Activated CD8-positive, alpha-beta memory T cell treated with anti-CD3 and anti-CD28 coated beads for 1 hour (primary cell): ENCODE measurements around the gene CCNL1.
"Not testable (repeated sequence)": the region's sequence is repeated elsewhere in the genome, so short reads cannot be mapped to it uniquely, and the experiment has no call there.

Experiments used
- DNase-seq, 2 donors: peaks; one replicate each; pipeline ENCODE4 v3.0.0-alpha.2; 2020; ENCODE audit warnings: low read depth in 1 of 2; ENCODE audit errors: extremely low read depth in 1 of 2

Gene CCNL1

GRCh38 chr3:157159762-157160657 is at the start of gene CCNL1:
CCNL1 (minus strand) TSS chr3:157160147; CDS start chr3:157160094, 53 bp downstream.
- DNase-seq = peak; percentile 87 to 94

- DNase-seq = no peak
These were observed 44.9 kb upstream of the CCNL1 start for GRCh38 chr3:157204880-157205279.

- DNase-seq = no peak
These were observed 44.5 kb upstream of the CCNL1 start for GRCh38 chr3:157204431-157204830.

GRCh38 chr3:157201648-157202278 is 41.8 kb upstream of the CCNL1 start:
- DNase-seq = no peak

GRCh38 chr3:157199841-157200240 is 39.9 kb upstream of the CCNL1 start:
- no peak for DNase-seq

- DNase-seq = no peak
These were observed 36.0 kb upstream of the CCNL1 start for GRCh38 chr3:157195965-157196364.

GRCh38 chr3:157191149-157191548 is 31.2 kb upstream of the CCNL1 start:
- DNase-seq = not testable (repeated sequence)

DNA sequence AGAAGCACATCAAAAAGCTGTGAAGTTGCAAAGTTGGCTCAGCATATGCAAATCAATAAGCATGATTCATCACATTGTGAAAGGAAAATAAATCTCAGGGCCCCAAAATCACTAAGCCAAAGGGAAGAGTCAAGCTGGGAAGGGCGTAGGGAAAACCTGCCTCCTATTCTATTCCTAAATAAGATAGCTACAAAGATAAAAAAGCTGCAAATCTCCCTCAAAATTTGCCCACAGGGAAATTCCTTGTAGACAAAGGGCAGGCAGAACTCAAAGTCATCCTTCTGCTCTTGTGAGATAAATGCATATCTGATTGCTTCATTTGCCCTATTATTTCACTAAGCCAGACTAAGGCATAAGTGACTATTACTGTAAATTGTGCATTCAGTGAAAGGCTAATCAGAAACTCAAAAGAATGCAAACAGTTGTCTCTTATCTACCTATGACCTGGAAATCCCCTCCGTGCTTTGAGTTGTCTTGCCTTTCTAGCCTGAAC is 30.5 kb upstream of the CCNL1 start:
- DNase-seq = no peak

GRCh38 chr3:157188391-157188790 is 28.4 kb upstream of the CCNL1 start:
- DNase-seq = no peak

DNA sequence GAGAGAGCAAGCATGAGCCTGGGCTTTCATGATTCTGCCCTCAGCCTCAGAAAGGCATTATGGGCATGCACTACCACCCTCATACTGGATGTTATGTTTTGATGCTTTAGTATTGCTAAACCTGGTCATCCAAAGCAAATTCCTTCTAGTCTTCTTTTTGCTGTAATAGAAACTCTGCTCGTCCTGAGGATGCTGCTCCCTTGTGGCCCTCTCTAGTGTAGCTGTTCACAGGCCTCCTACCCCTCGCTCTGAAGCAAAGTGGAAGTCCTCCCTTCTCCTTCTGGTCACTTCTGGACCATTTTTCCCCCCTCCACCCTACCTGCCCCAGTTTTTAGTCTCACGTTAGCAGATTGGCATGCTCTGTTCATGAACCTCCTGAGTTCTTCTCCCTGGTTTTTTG is 22.9 kb upstream of the CCNL1 start:
- DNase-seq = no peak

DNA sequence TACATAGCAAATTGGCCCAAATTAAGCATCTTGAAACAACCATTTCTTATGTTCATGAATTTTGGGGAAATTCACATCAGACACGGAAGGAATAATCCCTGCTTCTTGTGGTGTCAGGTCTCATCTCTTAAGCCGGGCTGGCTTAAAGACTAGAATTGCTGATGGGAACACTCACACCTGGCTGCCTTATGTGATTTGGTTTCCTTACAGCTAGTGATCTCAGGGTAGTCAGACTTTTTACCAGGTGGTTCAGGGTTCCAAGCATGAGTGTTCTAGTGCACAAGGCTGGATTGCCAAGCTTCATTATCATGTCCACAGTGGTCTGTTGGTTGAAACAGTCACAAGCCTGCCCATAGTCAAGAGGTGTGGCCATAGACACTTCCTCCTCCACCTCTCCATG is 20.3 kb upstream of the CCNL1 start:
- DNase-seq = no peak

DNA sequence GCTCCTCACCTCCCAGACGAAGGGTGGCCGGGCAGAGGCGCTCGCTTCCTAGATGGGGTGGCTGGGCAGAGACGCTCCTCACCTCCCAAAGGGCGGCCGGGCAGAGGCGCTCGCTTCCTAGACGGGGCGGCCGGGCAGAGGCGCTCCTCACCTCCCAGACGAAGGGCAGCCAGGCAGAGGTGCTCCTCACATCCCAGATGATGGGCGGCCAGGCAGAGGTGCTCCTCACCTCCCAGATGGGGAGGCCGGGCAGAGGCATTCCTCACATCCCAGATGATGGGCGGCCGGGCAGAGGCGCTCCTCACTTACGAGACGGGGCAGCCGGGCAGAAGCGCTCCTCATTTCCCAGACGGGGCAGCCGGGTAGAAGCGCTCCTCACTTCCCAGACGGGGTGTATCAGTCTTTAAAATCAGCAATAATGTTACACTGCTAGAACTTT is 19.4 kb upstream of the CCNL1 start:
- DNase-seq = no peak

GRCh38 chr3:157178503-157179364 is 18.8 kb upstream of the CCNL1 start:
- DNase-seq = not testable (repeated sequence)

DNA sequence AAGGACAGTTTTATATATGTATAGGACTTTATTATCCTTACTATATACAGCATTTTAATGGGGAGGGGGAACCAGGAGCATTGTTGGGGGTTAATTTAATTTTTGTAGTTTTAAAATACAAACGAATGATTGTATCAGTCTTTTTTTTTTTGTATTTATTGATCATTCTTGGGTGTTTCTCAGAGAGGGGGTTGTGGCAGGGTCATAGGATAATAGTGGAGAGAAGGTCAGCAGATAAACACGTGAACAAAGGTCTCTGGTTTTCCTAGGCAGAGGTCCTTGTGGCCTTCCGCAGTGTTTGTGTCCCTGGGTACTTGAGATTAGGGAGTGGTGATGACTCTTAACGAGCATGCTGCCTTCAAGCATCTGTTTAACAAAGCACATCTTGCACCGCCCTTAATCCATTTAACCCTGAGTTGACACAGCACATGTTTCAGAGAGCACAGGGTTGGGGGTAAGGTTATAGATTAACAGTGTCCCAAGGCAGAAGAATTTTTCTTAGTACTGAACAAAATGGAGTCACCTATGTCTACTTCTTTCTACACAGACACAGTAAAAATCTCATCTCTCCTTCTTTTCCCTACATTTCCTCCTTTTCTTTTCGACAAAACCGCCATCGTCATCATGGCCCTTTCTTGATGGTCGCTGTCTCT is 18.0 kb upstream of the CCNL1 start:
- not testable (repeated sequence) for DNase-seq

DNA sequence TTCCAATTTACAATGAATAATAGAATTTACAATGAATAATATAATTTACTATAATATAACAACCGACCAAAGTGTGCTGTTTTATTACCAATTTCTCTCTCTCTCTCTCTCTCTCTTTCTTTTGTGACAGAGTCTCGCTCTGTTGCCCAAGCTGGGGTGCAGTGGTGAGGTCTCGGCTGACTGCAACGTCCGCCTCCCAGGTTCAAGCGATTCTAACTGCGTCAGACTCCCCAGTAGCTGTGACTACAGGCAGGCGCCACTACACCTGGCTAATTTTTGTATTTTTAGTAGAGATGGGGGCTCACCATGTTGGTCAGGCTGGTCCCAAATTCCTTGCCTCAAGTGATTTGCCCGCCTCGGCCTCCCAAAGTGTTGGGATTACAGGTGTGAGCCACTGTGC is 17.0 kb upstream of the CCNL1 start:
- no peak for DNase-seq

DNA sequence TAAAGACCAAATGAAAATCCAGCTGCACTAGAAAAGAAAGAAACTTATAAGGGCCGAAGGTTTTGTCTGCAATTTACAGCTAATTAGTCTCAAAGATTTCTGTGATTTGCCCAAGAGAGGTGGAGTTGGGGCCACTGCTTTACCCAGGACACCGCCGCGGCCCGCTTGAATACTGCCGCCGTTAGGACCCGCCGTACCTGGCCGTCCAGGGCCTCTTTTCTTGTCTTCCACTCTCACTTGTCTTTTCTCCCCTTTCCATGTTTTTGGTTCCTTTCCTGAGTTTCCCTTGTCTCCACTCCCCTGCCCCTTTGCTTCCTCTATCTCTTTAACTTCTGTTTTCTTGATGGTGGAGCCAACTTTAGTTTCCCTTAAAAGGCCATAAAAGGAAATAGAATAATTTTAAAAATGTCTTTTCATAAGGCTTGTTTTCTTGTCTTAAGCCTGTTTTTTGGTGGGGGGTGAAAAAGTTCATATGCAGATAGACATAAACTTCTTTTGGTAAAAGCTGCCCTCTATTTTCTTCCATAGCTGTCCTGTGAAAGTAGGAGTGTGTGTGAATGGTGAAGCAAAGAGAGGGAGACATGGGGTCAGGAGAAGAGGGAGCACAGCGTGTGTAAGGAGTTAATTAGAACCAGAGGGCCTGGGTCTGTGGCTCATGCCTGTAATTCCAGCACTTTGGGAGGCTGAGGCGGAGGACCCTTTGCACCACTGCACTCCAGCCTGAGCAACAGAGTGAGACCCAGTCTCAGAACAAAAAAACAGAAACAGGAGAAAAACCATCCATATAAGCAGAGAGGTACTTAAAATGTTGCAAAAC is 16.0 kb upstream of the CCNL1 start:
- DNase-seq = no peak

GRCh38 chr3:157174649-157175498 is 14.9 kb upstream of the CCNL1 start:
- DNase-seq = peak; percentile 93 to 98

- DNase-seq = no peak
These were observed 14.3 kb upstream of the CCNL1 start for GRCh38 chr3:157174290-157174648.

GRCh38 chr3:157173343-157173742 is 13.4 kb upstream of the CCNL1 start:
- DNase-seq = not testable (repeated sequence)
